Ovary (tissue), 10 donors: ENCODE results near the gene ENGASE. TPM values are rescaled to one million over a fixed set of nuclear protein-coding genes. Genes with fewer than 3 reads are reported as not detected.

Source experiments
- DNase-seq, 5 donors: peaks; one replicate each; pipeline ENCODE4 v3.0.0-alpha.2; 2019 to 2020
- H3K27ac ChIP-seq, 2 donors: fragments of 200-600 bp; one replicate each; pipeline versions ENCODE4 v1.5.1 to v1.8.0; 2019 to 2022
- H3K27me3 ChIP-seq: fragments of 200-600 bp; one replicate; pipeline ENCODE4 v1.8.0; 2022
- H3K36me3 ChIP-seq: fragments of 200-600 bp; sonication (generic); one replicate; pipeline ENCODE4 v1.5.1; 2019
- H3K4me1 ChIP-seq: one replicate; pipeline ENCODE4 v1.8.1; 2013; ENCODE audit warnings: mild to moderate bottlenecking, moderate library complexity; ENCODE audit not compliant: insufficient read depth
- H3K4me3 ChIP-seq: fragments of 200-600 bp; sonication (generic); one replicate; pipeline ENCODE4 v1.5.1; 2017
- H3K9me3 ChIP-seq, 2 donors: fragments of 200-600 bp in 1 of 2; sonication (generic) in 1 of 2; one replicate each; pipeline versions ENCODE4 v1.5.1 to v1.8.1; 2013 to 2019; ENCODE audit warnings: mild to moderate bottlenecking in 1 of 2, moderate library complexity in 1 of 2
- EP300 ChIP-seq: sonication (generic); formaldehyde crosslinking; IDR thresholded peaks from one replicate; pipeline ENCODE4 v1.6.1; 2017; ENCODE audit warnings: antibody characterized with exemption
- POLR2A ChIP-seq: fragments of 450-650 bp; IDR thresholded peaks from one replicate; pipeline ENCODE4 v1.6.1; 2017; ENCODE audit warnings: antibody characterized with exemption, mild to moderate bottlenecking, moderate library complexity
- WGBS, 3 donors: extraction: QIAGEN DNeasy Blood & Tissue Kit in 1 of 3; methylation state at CpG; one replicate each; pipeline versions ENCODE4 v1.1.5 to v1.1.7; 2013 to 2017; 5-methylcytosine and 5-hydroxymethylcytosine counted together
- intact Hi-C, 4 donors: fragments of 100-400 bp; cut with DNase I; formaldehyde crosslinking; loops; one replicate each; pipeline versions ENCODE4 v1.11.0 to v1.15.1; 2022 to 2023
- long read RNA-seq, 3 donors: library from polyadenylated mRNA in 2 of 3; unstranded in 2 of 3; transcript quantifications; one replicate each; pipeline ENCODE4 v2.0.0 and lab custom pipeline, GENCODE V29; 2021 to 2026
- polyA plus RNA-seq, 2 donors: library from polyadenylated mRNA; stranded (reverse); fragments of 200-250 nt in 1 of 2; fragments of 350-450 nt in 1 of 2; fragmentation: Illumina TruSeq in 1 of 2; extraction: RNeasy Lipid Tissue Mini Kit (QIAGEN cat#74804) in 1 of 2; gene quantifications; one replicate each; pipeline ENCODE4 v1.2.3, GENCODE V29; 2013 to 2014
- total RNA-seq, 7 donors: library from RNA; depleted of rRNA in 2 of 7; stranded (reverse); fragments of >200 nt in 2 of 7; fragmentation: NEBNext Ultra II Directional in 3 of 7; extraction: Animal tissue kit (Norgen Biotek cat#: 25700) in 3 of 7; gene quantifications; one replicate each; pipeline versions ENCODE4 v1.1.0 to v1.2.4, GENCODE V29; 2016 to 2023
- TF ChIP-seq, protein P1 (sequence below), 3 donors: fragments of 450-650 bp in 2 of 3; fragments of 200-600 bp in 1 of 3; IDR thresholded peaks; one replicate each; pipeline versions ENCODE4 v1.5.1 to v1.8.0; 2016 to 2022; ENCODE audit warnings: antibody characterized with exemption in 3 of 3, mild to moderate bottlenecking in 1 of 3
- donor health status: DM: no; HTN: no; CAD: no; lungs with moderate emphysema.
- donor health status: DM: no; HTN: no; CAD: no.
- donor health status: Bipolar disorder and iron deficiency.
- donor health status: DM: yes; HTN: yes; CAD: no.
- donor health status: DM: no; HTN: no; CAD: no.
- donor health status: DM: yes; HTN: yes; CAD: no.

ENGASE gene
- 10 to 100 TPM; 21.0 to 61.5 (median 48.2) TPM for total RNA-seq
- 10 to 100 TPM in 1 of 2 donors, 1 to 10 TPM in 1; 6.0 to 32.0 TPM for polyA plus RNA-seq
- long read RNA-seq, donor 1, partial matches to known transcripts = 72 of 196 reads
- long read RNA-seq, donor 1, other reads (novel, unspliced or antisense) = 123 of 196 reads
- long read RNA-seq, donor 2 = 0 reads
- long read RNA-seq, donor 3, transcript ENGASE-205 (14 exons, 2,579 nt) = major isoform, 16 of 99 reads
- long read RNA-seq, donor 3, partial matches to known transcripts = 48 of 99 reads
- long read RNA-seq, donor 3, other reads (novel, unspliced or antisense) = 34 of 99 reads

DNA sequence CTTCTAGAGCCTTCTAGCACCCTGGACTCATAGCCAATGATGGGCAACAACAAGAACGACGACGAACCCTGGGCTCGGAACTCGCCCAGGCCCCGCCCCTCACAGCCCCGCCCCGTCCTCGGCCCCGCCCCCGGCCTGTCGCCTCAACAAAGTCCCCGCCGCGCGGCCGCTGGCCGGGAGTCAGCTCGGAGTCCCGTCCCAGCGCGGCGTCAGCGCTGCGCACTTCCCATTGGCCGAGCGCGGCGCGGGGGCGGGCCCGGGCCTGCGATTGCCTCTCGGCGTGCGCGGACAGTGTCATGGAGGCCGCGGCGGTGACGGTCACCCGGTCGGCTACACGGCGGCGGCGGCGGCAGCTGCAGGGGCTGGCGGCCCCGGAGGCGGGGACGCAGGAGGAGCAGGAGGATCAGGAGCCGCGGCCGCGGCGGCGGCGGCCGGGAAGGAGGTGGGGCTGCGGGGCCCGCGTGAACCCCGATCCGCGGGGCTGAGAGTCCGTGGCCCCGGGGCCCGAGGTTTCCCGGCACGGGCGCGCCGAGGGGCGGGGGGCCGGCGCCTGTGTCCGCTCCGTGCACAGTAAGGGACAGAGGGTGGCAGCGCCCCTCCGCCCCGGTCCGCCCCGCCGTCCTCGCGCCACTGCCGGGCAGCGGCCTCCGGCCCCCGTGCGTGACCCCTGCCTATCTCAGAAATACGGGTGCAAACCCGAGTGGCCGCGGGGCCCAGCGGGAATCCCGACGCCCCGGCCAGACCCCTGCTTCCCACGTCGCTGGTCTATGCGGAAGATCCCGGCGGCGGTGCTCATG, at the start of gene ENGASE:
Gene ENGASE, plus strand, starts transcription at position 176 of the 797 bp plus-strand sequence. Its CDS starts 121 bp downstream, at position 297.
- Histone ChIP-seq H3K27me3 (no peaks in the 10 kb centered on the region), H3K4me1 (peaks cover 2% of the 10 kb centered on the region), H3K4me3 (peak within 1 kb of the TSS; percentile 81), H3K36me3 (no peaks in the 10 kb centered on the region), H3K9me3 (no peaks in the 10 kb centered on the region), H3K27ac (peak within 1 kb of the TSS; percentile 83 to 93)
- 0 to 2% (median 1%) methylated on average over 49 to 106 of the region's 106 CpGs for WGBS, 3 donors
- intact Hi-C loops = no loop called here
- TF ChIP-seq EP300 = no peak
- peak; percentile 4 for TF ChIP-seq POLR2A
- TF ChIP-seq, protein P1, sequence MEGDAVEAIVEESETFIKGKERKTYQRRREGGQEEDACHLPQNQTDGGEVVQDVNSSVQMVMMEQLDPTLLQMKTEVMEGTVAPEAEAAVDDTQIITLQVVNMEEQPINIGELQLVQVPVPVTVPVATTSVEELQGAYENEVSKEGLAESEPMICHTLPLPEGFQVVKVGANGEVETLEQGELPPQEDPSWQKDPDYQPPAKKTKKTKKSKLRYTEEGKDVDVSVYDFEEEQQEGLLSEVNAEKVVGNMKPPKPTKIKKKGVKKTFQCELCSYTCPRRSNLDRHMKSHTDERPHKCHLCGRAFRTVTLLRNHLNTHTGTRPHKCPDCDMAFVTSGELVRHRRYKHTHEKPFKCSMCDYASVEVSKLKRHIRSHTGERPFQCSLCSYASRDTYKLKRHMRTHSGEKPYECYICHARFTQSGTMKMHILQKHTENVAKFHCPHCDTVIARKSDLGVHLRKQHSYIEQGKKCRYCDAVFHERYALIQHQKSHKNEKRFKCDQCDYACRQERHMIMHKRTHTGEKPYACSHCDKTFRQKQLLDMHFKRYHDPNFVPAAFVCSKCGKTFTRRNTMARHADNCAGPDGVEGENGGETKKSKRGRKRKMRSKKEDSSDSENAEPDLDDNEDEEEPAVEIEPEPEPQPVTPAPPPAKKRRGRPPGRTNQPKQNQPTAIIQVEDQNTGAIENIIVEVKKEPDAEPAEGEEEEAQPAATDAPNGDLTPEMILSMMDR (IDR thresholded peaks at IDR 0.05) = no peak
- peak; percentile 88 to 93 (median 91) for DNase-seq

DNA sequence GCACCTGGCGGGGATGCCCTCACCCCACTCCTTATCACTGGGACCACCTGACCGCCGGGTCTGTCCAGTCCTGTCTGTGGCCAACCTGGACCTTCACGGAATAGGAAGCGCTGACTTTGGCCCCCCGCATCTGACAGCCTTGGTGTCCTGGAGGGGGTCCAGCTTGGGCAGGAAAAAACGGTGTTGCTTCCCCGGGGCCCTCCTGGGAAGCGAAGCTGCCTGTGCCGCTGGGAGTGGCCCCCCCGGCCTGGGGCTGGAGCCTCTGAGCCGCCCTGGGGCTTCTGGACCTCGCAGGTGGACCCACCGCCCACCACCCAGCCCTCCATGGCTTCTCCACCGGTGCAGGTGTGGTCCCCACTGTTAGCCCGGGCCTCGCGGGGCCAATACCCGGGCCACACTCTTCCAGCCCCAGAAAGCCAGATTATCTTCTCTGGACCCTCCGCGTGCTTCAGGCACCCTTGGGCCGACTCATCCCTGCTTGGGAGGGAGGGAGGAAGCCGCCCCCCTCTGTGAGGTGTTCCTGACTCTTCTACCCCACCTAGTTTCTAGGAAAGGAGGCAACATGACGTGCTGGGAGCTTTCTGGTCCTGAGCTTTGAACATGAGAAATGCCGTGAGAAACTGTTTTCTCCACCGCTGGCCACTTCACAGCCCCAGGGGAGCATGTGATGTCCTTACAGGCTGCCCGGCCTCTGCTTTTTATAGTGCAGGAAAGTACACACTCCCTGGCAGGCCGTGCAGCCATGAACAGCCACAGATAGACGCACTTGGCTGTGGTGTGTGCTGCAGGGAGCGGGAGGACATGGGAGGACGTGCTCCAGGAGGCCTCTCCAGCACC, 49.5 kb upstream of the ENGASE start:
- Histone ChIP-seq H3K4me1 (peaks cover 34% of the 10 kb centered on the region), H3K9me3 (no peaks in the 10 kb centered on the region), H3K36me3 (no peaks in the 10 kb centered on the region), H3K4me3 (peak overlapping the region; percentile 67), H3K27ac (no peak overlapping the region), H3K27me3 (no peaks in the 10 kb centered on the region)
- TF ChIP-seq POLR2A = no peak
- TF ChIP-seq EP300 = no peak
- TF ChIP-seq, protein P1 (IDR thresholded peaks at IDR 0.05) = no peak
- WGBS, 3 donors = 17 to 27% (median 20%) methylated on average over 31 of the region's 31 CpGs
- intact Hi-C loops = loop anchor here in 1 of 4 donors (10.0 kb wide), 1 partner anchor 370 kb away; no protein-coding TSS in a partner anchor
- peak in 3 of 5 donors; percentile 46 to 60 (median 53) for DNase-seq

- intact Hi-C loops = loop anchor here in 1 of 4 donors (10.0 kb wide), 1 partner anchor 368 kb away; no protein-coding TSS in a partner anchor
- 28 to 48% (median 35%) methylated on average over 16 of the region's 16 CpGs for WGBS, 3 donors
- no peaks in the 10 kb centered on the region for H3K36me3 ChIP-seq
- H3K27me3 ChIP-seq = no peaks in the 10 kb centered on the region
- H3K4me1 ChIP-seq = peaks cover 32% of the 10 kb centered on the region
- no peak for TF ChIP-seq POLR2A
- TF ChIP-seq EP300 = peak; percentile 42
- H3K27ac ChIP-seq = peak overlapping the region; percentile 37 to 69
- peak; percentile 47 to 77 (median 70) for DNase-seq
- no peaks in the 10 kb centered on the region for H3K9me3 ChIP-seq
- H3K4me3 ChIP-seq = no peak overlapping the region
Measured at GRCh38 chr17:79026376-79027273, 48.0 kb upstream of the ENGASE start.

DNA sequence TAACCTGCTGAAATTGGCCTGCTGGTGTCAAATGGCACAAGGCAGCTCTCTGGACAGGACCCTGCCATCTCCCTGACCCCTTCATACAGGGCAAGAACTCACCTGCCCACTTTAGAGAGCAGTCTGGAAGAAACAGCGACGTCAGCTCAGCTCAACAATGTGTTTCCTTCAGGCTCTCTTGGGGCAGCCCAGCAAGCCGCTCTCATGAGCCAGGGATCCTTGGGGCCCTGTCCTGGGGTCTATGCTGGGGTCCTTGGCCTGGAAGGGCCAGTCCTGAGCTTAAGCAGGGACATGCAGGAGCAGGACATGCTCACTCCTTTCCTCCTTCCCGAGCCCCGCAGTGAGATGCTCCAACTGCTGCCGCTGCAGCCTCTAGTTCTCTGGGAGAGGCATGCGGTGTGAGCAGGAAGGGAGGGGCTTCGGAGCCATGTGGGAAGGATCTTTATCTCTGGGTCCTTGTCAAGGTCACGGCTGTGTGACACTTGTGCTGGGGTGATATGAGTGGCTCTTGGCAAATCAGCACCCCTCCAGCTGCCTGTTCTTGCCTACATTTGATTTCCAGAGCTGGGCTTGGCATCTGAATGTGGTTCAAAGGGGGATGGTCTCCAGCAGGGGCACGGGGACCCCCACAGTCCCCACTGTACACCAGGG, 47.2 kb upstream of the ENGASE start:
- 10 to 31% (median 21%) methylated on average over 5 to 10 of the region's 10 CpGs for WGBS, 3 donors
- DNase-seq = peak in 3 of 5 donors; percentile 35 to 57 (median 36)
- intact Hi-C loops = loop anchor here in 1 of 4 donors (10.0 kb wide), 1 partner anchor 367 kb away; no protein-coding TSS in a partner anchor
- Histone ChIP-seq H3K4me1 (peaks cover 32% of the 10 kb centered on the region), H3K27me3 (no peaks in the 10 kb centered on the region), H3K4me3 (no peak overlapping the region), H3K36me3 (no peaks in the 10 kb centered on the region), H3K9me3 (no peaks in the 10 kb centered on the region), H3K27ac (peak overlapping the region; percentile 37 to 69)
- TF ChIP-seq POLR2A (no peak), EP300 (no peak)
- TF ChIP-seq, protein P1 (IDR thresholded peaks at IDR 0.05) = no peak
